Esophagus squamous epithelium (tissue), 5 donors: ENCODE results near the gene NUP54. TPM values are rescaled to one million over a fixed set of nuclear protein-coding genes. Genes with fewer than 3 reads are reported as not detected.

Experiments used
- DNase-seq: peaks from one replicate; lab custom pipeline; 2025; lab: John Stamatoyannopoulos, UW
- H3K27ac ChIP-seq, 4 donors: fragments of 200-600 bp; sonication (generic); one replicate each; pipeline ENCODE4 v1.5.1; 2016 to 2019; ENCODE audit warnings: mild to moderate bottlenecking in 1 of 4
- H3K27me3 ChIP-seq, 4 donors: fragments of 200-600 bp; sonication (generic); 1 replicate in 3 of 4; 2 replicates in 1 of 4; pipeline versions ENCODE4 v1.5.1 to v1.6.0; 2017 to 2021; ENCODE audit warnings: antibody characterized with exemption in 1 of 4
- H3K36me3 ChIP-seq, 3 donors: fragments of 200-600 bp; sonication (generic); one replicate each; pipeline ENCODE4 v1.5.1; 2016 to 2019
- H3K4me1 ChIP-seq, 3 donors: fragments of 200-600 bp; sonication (generic); one replicate each; pipeline ENCODE4 v1.5.1; 2017 to 2019
- H3K4me3 ChIP-seq, 4 donors: fragments of 200-600 bp; sonication (generic); 1 replicate in 3 of 4; 2 replicates in 1 of 4; pipeline ENCODE4 v1.5.1; 2016 to 2019; ENCODE audit warnings: mild to moderate bottlenecking in 2 of 4, moderate library complexity in 1 of 4
- H3K9me3 ChIP-seq, 3 donors: fragments of 200-600 bp; sonication (generic); one replicate each; pipeline ENCODE4 v1.5.1; 2016 to 2019
- POLR2A ChIP-seq, 4 donors: fragments of 450-650 bp; IDR thresholded peaks; one replicate each; pipeline ENCODE4 v1.6.1; 2017; ENCODE audit warnings: antibody characterized with exemption in 4 of 4, mild to moderate bottlenecking in 4 of 4, moderate library complexity in 3 of 4
- WGBS, 2 donors: methylation state at CpG; one replicate each; pipeline ENCODE4 v1.1.5; 2018; 5-methylcytosine and 5-hydroxymethylcytosine counted together
- intact Hi-C: fragments of 100-400 bp; cut with DNase I; formaldehyde crosslinking; loops from one replicate; pipeline ENCODE4 v1.15.0; 2022
- total RNA-seq, 4 donors: library from RNA; depleted of rRNA; stranded (reverse); fragments of >200 nt; gene quantifications; one replicate each; pipeline ENCODE4 v1.1.0, GENCODE V29; 2016
- TF ChIP-seq, protein P1 (sequence below), 6 experiments: fragments of 450-650 bp in 4 of 6; fragments of 200-600 bp in 2 of 6; sonication (generic) in 2 of 6; IDR thresholded peaks; one replicate each; pipeline ENCODE4 v1.5.1; 2016 to 2019; ENCODE audit warnings: antibody characterized with exemption in 6 of 6, mild to moderate bottlenecking in 4 of 6, moderate library complexity in 4 of 6
- donor health status: DM: yes; HTN: yes; CAD: no.

NUP54 gene
- total RNA-seq, 4 donors from 2014 or later: 19.5 to 45.4 (median 36.5) TPM

DNA sequence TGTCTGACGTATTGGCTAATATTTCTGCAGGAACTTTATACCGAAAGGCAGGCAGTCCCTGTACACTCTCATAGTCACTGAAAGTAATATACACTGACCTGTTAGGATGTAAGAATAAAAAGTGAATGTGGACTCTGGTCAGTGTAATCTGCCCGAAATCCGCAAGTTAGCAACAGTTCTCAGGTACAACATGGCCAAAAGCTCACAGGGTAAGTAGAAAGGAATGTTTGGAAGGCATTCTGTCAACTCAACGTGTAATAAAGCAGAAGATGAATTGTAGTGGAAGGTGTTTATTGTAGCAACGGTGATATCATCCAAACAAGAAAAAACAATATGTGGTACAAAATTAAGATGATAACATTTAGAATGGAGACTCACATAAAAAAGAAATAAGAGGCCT is 26.0 kb upstream of the NUP54 start:
- intact Hi-C loops: no loop called here
- no peaks in the 10 kb centered on the region for H3K27me3 ChIP-seq
- H3K9me3 ChIP-seq: no peaks in the 10 kb centered on the region
- H3K36me3 ChIP-seq: peaks cover 4 to 98% (median 41%) of the 10 kb centered on the region in 3 donors
- H3K4me1 ChIP-seq: no peaks in the 10 kb centered on the region
- H3K27ac ChIP-seq: no peak overlapping the region
- WGBS, 2 donors: 78 to 82% methylated on average over 6 of the region's 6 CpGs
- no peak for DNase-seq
- H3K4me3 ChIP-seq: no peak overlapping the region
- no peak for TF ChIP-seq POLR2A (IDR thresholded peaks at IDR 0.05)
- TF ChIP-seq, protein P1, sequence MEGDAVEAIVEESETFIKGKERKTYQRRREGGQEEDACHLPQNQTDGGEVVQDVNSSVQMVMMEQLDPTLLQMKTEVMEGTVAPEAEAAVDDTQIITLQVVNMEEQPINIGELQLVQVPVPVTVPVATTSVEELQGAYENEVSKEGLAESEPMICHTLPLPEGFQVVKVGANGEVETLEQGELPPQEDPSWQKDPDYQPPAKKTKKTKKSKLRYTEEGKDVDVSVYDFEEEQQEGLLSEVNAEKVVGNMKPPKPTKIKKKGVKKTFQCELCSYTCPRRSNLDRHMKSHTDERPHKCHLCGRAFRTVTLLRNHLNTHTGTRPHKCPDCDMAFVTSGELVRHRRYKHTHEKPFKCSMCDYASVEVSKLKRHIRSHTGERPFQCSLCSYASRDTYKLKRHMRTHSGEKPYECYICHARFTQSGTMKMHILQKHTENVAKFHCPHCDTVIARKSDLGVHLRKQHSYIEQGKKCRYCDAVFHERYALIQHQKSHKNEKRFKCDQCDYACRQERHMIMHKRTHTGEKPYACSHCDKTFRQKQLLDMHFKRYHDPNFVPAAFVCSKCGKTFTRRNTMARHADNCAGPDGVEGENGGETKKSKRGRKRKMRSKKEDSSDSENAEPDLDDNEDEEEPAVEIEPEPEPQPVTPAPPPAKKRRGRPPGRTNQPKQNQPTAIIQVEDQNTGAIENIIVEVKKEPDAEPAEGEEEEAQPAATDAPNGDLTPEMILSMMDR (IDR thresholded peaks at IDR 0.05): no peak

DNA sequence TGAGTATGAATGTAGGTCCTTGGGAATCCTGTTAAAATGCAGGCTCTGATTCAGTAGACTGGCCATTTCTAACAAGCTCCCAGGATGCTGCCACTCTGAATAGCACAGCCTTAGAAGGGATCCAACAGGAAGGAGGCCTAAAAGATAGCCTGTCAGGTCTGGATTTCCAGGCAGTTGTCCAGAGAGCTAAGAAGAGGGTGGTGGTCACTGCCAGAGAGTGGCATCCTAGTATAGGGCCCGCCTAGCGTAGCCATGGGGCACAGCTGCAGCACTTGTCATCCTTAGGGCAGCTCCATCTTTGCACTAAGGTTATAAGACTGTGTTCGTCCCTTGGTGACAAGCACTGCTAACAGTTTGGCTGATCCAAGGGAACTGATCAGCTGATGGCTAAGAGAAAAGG is 20.5 kb upstream of the NUP54 start:
- no peak for DNase-seq
- WGBS, 2 donors: 94 to 98% methylated on average over 3 of the region's 3 CpGs
- Histone ChIP-seq H3K4me3 (no peak overlapping the region), H3K27me3 (no peaks in the 10 kb centered on the region), H3K9me3 (no peaks in the 10 kb centered on the region), H3K36me3 (peaks cover 7 to 100% (median 50%) of the 10 kb centered on the region in 3 donors), H3K27ac (no peak overlapping the region), H3K4me1 (no peaks in the 10 kb centered on the region)
- intact Hi-C loops: no loop called here
- TF ChIP-seq, protein P1 (IDR thresholded peaks at IDR 0.05): no peak
- TF ChIP-seq POLR2A (IDR thresholded peaks at IDR 0.05): no peak

DNA sequence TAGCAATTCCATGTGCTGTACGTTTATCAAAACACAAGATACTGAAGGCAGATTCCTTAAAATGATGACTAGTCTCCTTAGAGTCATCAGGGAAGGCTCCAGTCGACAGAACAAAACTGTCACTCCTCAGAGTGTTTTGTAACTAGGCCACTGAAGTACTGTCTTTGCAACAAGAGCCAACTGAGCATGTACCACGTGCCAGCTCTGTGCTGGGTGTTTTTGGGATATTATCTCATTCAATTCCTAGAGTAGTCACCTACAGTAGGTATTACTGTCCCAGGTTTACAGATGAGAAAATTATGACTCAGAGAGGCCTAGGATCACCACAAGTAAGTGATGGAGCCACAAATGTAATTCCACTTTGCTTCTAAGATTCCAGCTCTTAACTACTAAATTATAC is 18.3 kb upstream of the NUP54 start:
- DNase-seq: no peak
- H3K4me3 ChIP-seq: no peak overlapping the region
- peaks cover 13 to 100% (median 52%) of the 10 kb centered on the region in 3 donors for H3K36me3 ChIP-seq
- intact Hi-C loops: no loop called here
- 92 to 93% methylated on average over 3 of the region's 3 CpGs for WGBS, 2 donors
- H3K27ac ChIP-seq: no peak overlapping the region
- no peaks in the 10 kb centered on the region for H3K4me1 ChIP-seq
- H3K27me3 ChIP-seq: no peaks in the 10 kb centered on the region
- H3K9me3 ChIP-seq: no peaks in the 10 kb centered on the region
- TF ChIP-seq, protein P1 (IDR thresholded peaks at IDR 0.05): no peak
- no peak for TF ChIP-seq POLR2A (IDR thresholded peaks at IDR 0.05)

DNA sequence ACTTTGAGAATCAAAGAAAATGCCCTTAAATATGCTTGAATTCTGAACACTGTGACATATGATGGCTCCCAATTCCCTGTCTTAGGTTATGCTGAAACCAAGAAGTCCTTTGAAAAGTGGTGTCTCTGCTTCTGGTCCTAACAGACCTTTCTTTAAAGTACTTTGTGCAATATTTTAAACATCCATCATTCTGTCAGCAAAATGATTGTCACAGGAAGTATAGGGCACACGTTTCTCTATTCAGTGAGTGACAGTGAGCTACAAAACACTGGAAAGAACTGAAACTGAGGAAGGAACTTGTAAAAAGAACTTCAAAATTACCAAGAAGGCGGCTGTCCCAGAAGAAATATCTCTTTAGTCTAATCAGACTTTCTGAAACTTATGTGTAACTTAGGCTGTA is 12.2 kb upstream of the NUP54 start:
- 38 to 40% methylated on average over 2 of the region's 2 CpGs for WGBS, 2 donors
- Histone ChIP-seq H3K36me3 (peaks cover 15 to 71% (median 30%) of the 10 kb centered on the region in 3 donors), H3K4me3 (no peak overlapping the region), H3K27ac (no peak overlapping the region), H3K27me3 (no peaks in the 10 kb centered on the region), H3K9me3 (no peaks in the 10 kb centered on the region), H3K4me1 (no peaks in the 10 kb centered on the region)
- intact Hi-C loops: no loop called here
- TF ChIP-seq POLR2A (IDR thresholded peaks at IDR 0.05): no peak
- TF ChIP-seq, protein P1 (IDR thresholded peaks at IDR 0.05): no peak
- DNase-seq: no peak

DNA sequence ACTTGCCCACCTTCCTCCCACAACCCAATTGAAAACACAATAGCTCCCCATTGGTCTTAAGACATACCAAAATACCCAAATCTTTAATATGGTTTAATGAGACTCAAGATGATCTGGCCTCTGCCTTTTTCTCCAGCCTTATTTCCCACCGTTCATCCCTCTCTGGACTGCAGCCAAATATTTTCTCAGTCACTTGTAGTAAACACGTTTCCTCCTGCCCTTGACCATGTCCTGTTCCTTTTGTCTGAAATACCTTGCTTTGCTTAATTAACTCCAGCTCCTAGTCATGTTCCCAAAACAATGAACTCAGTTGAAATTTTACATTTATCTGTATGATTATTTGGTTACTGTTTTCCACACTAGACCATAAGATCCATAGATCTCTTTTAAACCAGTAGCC is 8.4 kb upstream of the NUP54 start:
- Histone ChIP-seq H3K4me3 (no peak overlapping the region), H3K36me3 (peaks cover 8 to 33% (median 9%) of the 10 kb centered on the region in 3 donors), H3K9me3 (no peaks in the 10 kb centered on the region), H3K27me3 (no peaks in the 10 kb centered on the region), H3K27ac (no peak overlapping the region), H3K4me1 (no peaks in the 10 kb centered on the region)
- intact Hi-C loops: no loop called here
- DNase-seq: no peak
- WGBS, 2 donors: 0 to 2% methylated on average over 2 of the region's 2 CpGs
- TF ChIP-seq, protein P1 (IDR thresholded peaks at IDR 0.05): no peak
- no peak for TF ChIP-seq POLR2A (IDR thresholded peaks at IDR 0.05)
